IMR-90 (cell line): ENCODE measurements around the gene CDC42BPA. TPM values are rescaled to one million over a fixed set of nuclear protein-coding genes. Genes with fewer than 3 reads are reported as not detected.

Experiments used
- ATAC-seq: fragments of 200-7000 bp; cut with Tn5 transposase; 2 replicates; pipeline ENCODE4 v1.9.1; 2020; ENCODE audit warnings: low read depth, mild to moderate bottlenecking, moderate library complexity
- BruUV-seq: library from RNA; stranded (reverse); fragments of 400-500 nt; replicated peaks from 2 replicates; lab custom pipeline; 2021; lab: Mats Ljungman, UMichigan
- CTCF ChIA-PET: fragments of 300-600 bp; formaldehyde crosslinking; extraction: SDS; loops from one replicate; lab custom pipeline; 2021; ENCODE audit warnings: antibody characterized with exemption; lab: Yijun Ruan, JAX
- POLR2A ChIA-PET: fragments of 300-600 bp; sonication (Branson Sonifier 250); formaldehyde crosslinking; loops from one replicate; lab custom pipeline; 2022; ENCODE audit warnings: antibody characterized with exemption; ENCODE audit not compliant: unreplicated experiment; lab: Charles Lee
- DNase-seq: peaks from one replicate; pipeline ENCODE4 v3.0.0; 2013
- H2AFZ ChIP-seq: replicated peaks from 2 replicates; pipeline ENCODE3; 2013; ENCODE audit warnings: low read length, mild to moderate bottlenecking; ENCODE audit not compliant: poor library complexity
- H2AK5ac ChIP-seq: 2 replicates; pipeline ENCODE4 v1.6.1; 2013; ENCODE audit warnings: low read depth, low read length, inconsistent platforms
- H2AK9ac ChIP-seq: replicated peaks from 2 replicates; pipeline ENCODE3; 2013; ENCODE audit warnings: mild to moderate bottlenecking, low read depth, low read length, moderate library complexity; ENCODE audit not compliant: poor library complexity
- H2BK120ac ChIP-seq: 2 replicates; pipeline ENCODE4 v1.6.1; 2013; ENCODE audit warnings: low read depth, low read length, inconsistent platforms
- H2BK15ac ChIP-seq: 3 replicates; pipeline ENCODE4 v1.6.1; 2013; ENCODE audit warnings: low read depth, low read length, inconsistent platforms
- H2BK20ac ChIP-seq: 2 replicates; pipeline ENCODE4 v1.6.1; 2013; ENCODE audit warnings: low read depth, mild to moderate bottlenecking, inconsistent platforms, low read length, moderate library complexity
- H2BK5ac ChIP-seq: 2 replicates; pipeline ENCODE4 v1.6.1; 2013; ENCODE audit warnings: mild to moderate bottlenecking, low read depth, low read length, inconsistent platforms; ENCODE audit not compliant: poor library complexity, severe bottlenecking
- H3K14ac ChIP-seq: replicated peaks from 2 replicates; pipeline ENCODE4 v1.6.1; 2013; ENCODE audit warnings: low read depth, low read length, inconsistent platforms
- H3K18ac ChIP-seq: 2 replicates; pipeline ENCODE4 v1.6.1; 2013; ENCODE audit warnings: low read depth, low read length, control low read depth
- H3K23ac ChIP-seq: 2 replicates; pipeline ENCODE4 v1.6.1; 2013; ENCODE audit warnings: low read depth, low read length, inconsistent platforms
- H3K27ac ChIP-seq: 2 replicates; pipeline ENCODE4 v1.5.1; 2013; ENCODE audit warnings: mild to moderate bottlenecking, control low read depth, low read length; ENCODE audit not compliant: insufficient read depth
- H3K27me3 ChIP-seq: 2 replicates; pipeline ENCODE4 v1.6.1; 2013; ENCODE audit warnings: low read length; ENCODE audit not compliant: control insufficient read depth, insufficient read depth
- H3K36me3 ChIP-seq: 2 replicates; pipeline ENCODE4 v1.6.1; 2013; ENCODE audit warnings: low read length, mixed read lengths; ENCODE audit not compliant: control insufficient read depth, insufficient read depth
- H3K4ac ChIP-seq: 2 replicates; pipeline ENCODE4 v1.6.1; 2013; ENCODE audit warnings: low read depth, low read length, inconsistent platforms
- H3K4me1 ChIP-seq: 2 replicates; pipeline ENCODE4 v1.6.1; 2013; ENCODE audit warnings: low read length, mixed read lengths; ENCODE audit not compliant: control insufficient read depth, insufficient read depth
- H3K4me2 ChIP-seq: 2 replicates; pipeline ENCODE4 v1.6.1; 2013; ENCODE audit warnings: low read depth, mild to moderate bottlenecking, control low read depth, low read length, moderate library complexity
- H3K4me3 ChIP-seq: 2 replicates; pipeline ENCODE4 v1.5.1; 2013; ENCODE audit warnings: low read depth, mild to moderate bottlenecking, control low read depth, low read length, moderate library complexity; ENCODE audit not compliant: insufficient read depth
- H3K56ac ChIP-seq: 2 replicates; pipeline ENCODE4 v1.6.1; 2013; ENCODE audit warnings: low read length, inconsistent platforms; ENCODE audit not compliant: insufficient read depth; ENCODE audit errors: extremely low read depth
- H3K79me1 ChIP-seq, 2 experiments: 2 replicates each; pipeline ENCODE4 v1.6.1; 2013; ENCODE audit warnings: low read length in 2 of 2, inconsistent platforms in 1 of 2, low read depth in 1 of 2
- H3K9ac ChIP-seq: 2 replicates; pipeline ENCODE4 v1.6.1; 2013; ENCODE audit warnings: low read depth, low read length, control low read depth
- H3K9me1 ChIP-seq: 2 replicates; pipeline ENCODE4 v1.6.1; 2013; ENCODE audit warnings: low read length, inconsistent platforms; ENCODE audit not compliant: insufficient read depth
- H3K9me3 ChIP-seq: 2 replicates; pipeline ENCODE4 v1.6.1; 2013; ENCODE audit warnings: low read length; ENCODE audit not compliant: control insufficient read depth, insufficient read depth
- H4K20me1 ChIP-seq: 2 replicates; pipeline ENCODE4 v1.6.1; 2013; ENCODE audit warnings: low read length, inconsistent platforms; ENCODE audit not compliant: insufficient read depth
- H4K5ac ChIP-seq: 2 replicates; pipeline ENCODE4 v1.6.1; 2013; ENCODE audit warnings: mild to moderate bottlenecking, low read depth, low read length, control low read depth
- H4K8ac ChIP-seq, 2 experiments: 2 replicates each; pipeline ENCODE4 v1.6.1; 2013; ENCODE audit warnings: low read depth in 2 of 2, low read length in 2 of 2, control low read depth in 1 of 2, inconsistent platforms in 1 of 2
- H4K91ac ChIP-seq: 2 replicates; pipeline ENCODE4 v1.6.1; 2013; ENCODE audit warnings: low read depth, low read length, inconsistent platforms; ENCODE audit not compliant: insufficient read depth
- BHLHE40 ChIP-seq: fragments of 150-350 bp; IDR thresholded peaks from 2 replicates; pipeline ENCODE4 v1.6.1; 2016; ENCODE audit warnings: mild to moderate bottlenecking, low read depth, low read length
- CEBPB ChIP-seq: IDR thresholded peaks from 2 replicates; pipeline ENCODE4 v1.6.1; 2012; ENCODE audit warnings: low read depth, low read length, improper control_type of control experiment
- CHD1 ChIP-seq: IDR thresholded peaks from 2 replicates; pipeline ENCODE4 v1.6.1; 2012; ENCODE audit warnings: low read depth, low read length, improper control_type of control experiment
- FOS ChIP-seq: fragments of 150-350 bp; IDR thresholded peaks from 2 replicates; pipeline ENCODE4 v1.6.1; 2016; ENCODE audit warnings: low read depth, low read length
- RAD21 ChIP-seq: IDR thresholded peaks from 2 replicates; pipeline ENCODE4 v1.6.1; 2012; ENCODE audit warnings: low read length, improper control_type of control experiment
- WGBS, 2 experiments: methylation state at CpG; one replicate each; pipeline versions ENCODE4 v1.1.5 to v1.1.7; 2013; ENCODE audit warnings: missing lambda C conversion rate in 2 of 2; ENCODE audit not compliant: insufficient read length in 1 of 2; ENCODE audit errors: extremely low coverage in 2 of 2; 5-methylcytosine and 5-hydroxymethylcytosine counted together
- dilution Hi-C: fragments of 300-500 bp; cut with HindIII; formaldehyde crosslinking; loops from one replicate; pipeline ENCODE4 v1.14.3; 2018; ENCODE audit warnings: low sequenced_read_pairs; ENCODE audit not compliant: unreplicated experiment
- in situ Hi-C: fragments of 300-500 bp; cut with MboI; formaldehyde crosslinking; loops from 3 replicates; pipeline ENCODE4 v1.14.3; 2019; ENCODE audit warnings: low sequenced_read_pairs, inconsistent platforms, mixed read lengths
- intact Hi-C: fragments of 100-400 bp; cut with micrococcal nuclease; formaldehyde crosslinking; loops from 2 replicates; pipeline ENCODE4 v1.10.0; 2022
- polyA plus RNA-seq, 3 experiments: library from polyadenylated mRNA; depleted of rRNA; stranded (reverse); fragments of >200 nt; gene quantifications; 2 replicates each; pipeline ENCODE4 v1.2.3, GENCODE V29; 2012; ENCODE audit warnings: low replicate concordance in 1 of 3
- total RNA-seq: library from RNA; depleted of rRNA; stranded (reverse); fragments of >200 nt; gene quantifications from 2 replicates; pipeline ENCODE4 v1.2.3, GENCODE V29; 2012
- TF ChIP-seq, protein P1 (sequence below): fragments of 150-350 bp; IDR thresholded peaks from 2 replicates; pipeline ENCODE4 v1.6.1; 2017; ENCODE audit warnings: mild to moderate bottlenecking, antibody characterized with exemption, low read length, low read depth
- TF ChIP-seq, protein P2 (sequence below): fragments of 150-350 bp; IDR thresholded peaks from 2 replicates; pipeline ENCODE4 v1.6.1; 2016; ENCODE audit warnings: low read depth, mild to moderate bottlenecking, low read length, moderate library complexity, borderline replicate concordance

Gene CDC42BPA
- total and polyA plus RNA-seq, 2 of the 4 experiments (the other 2 are of a cell fraction), result 9.4 to 27.8 TPM

DNA sequence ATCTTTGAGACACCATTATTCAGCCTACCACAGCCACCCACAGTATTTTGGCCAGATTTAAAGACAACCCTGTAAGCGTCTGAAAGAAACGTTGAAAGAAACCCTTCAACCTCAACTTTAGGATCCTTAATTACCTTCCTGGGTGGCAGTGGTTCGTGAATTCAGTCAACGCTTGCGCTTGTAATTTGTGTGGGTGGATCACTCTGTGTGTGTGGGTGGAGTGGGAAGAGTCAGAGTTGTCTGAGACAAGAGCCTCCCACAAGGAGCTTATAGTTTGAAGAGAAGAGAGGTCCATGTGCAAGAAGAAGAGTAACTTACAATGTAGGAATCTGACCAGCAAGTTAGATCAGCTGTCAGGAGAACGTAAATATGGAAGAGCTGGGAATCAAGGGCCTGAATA lies 369.8 kb downstream of the CDC42BPA start:
- Histone ChIP-seq H3K4me1 (peaks cover 6% of the 10 kb centered on the region; the same call in 1 of the 2 replicates), H3K27ac (no peak overlapping the region), H3K79me1 (no peaks in the 10 kb centered on the region), H2BK20ac (no peak overlapping the region), H2AFZ (no peak overlapping the region), H3K4ac (no peak overlapping the region), H3K23ac (no peak overlapping the region), H4K91ac (no peak overlapping the region), H2BK120ac (no peak overlapping the region), H3K4me2 (no peak overlapping the region), H3K18ac (no peak overlapping the region), H4K5ac (no peak overlapping the region), H3K9me1 (no peaks in the 10 kb centered on the region; the same call in 1 of the 2 replicates), H4K8ac (no peak overlapping the region), H3K14ac (no peak overlapping the region), H3K56ac (no peak overlapping the region), H3K9me3 (no peaks in the 10 kb centered on the region), H3K27me3 (no peaks in the 10 kb centered on the region), H2AK9ac (no peak overlapping the region), H2AK5ac (no peak overlapping the region), H4K20me1 (0 out of 2 replicates have a peak, but pooled peaks cover 2% of the 10 kb centered on the region), H3K4me3 (no peak overlapping the region), H2BK5ac (no peak overlapping the region), H3K9ac (no peak overlapping the region), H3K36me3 (no peaks in the 10 kb centered on the region), H2BK15ac (no peak overlapping the region)
- in situ Hi-C loops (no loop called here), dilution Hi-C loops (no loop called here), intact Hi-C loops (no loop called here)
- no TSS peak for BruUV-seq
- ATAC-seq (no peak), DNase-seq (no peak)
- WGBS, 2 experiments, result no CpG with 5 or more reads among the region's 6 CpGs
- POLR2A ChIA-PET, result no interaction called here
- TF ChIP-seq RAD21 (no peak), CHD1 (no peak), BHLHE40 (no peak), CEBPB (no peak), FOS (no peak)
- TF ChIP-seq, protein P1, sequence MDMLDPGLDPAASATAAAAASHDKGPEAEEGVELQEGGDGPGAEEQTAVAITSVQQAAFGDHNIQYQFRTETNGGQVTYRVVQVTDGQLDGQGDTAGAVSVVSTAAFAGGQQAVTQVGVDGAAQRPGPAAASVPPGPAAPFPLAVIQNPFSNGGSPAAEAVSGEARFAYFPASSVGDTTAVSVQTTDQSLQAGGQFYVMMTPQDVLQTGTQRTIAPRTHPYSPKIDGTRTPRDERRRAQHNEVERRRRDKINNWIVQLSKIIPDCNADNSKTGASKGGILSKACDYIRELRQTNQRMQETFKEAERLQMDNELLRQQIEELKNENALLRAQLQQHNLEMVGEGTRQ, result no peak
- TF ChIP-seq, protein P2, sequence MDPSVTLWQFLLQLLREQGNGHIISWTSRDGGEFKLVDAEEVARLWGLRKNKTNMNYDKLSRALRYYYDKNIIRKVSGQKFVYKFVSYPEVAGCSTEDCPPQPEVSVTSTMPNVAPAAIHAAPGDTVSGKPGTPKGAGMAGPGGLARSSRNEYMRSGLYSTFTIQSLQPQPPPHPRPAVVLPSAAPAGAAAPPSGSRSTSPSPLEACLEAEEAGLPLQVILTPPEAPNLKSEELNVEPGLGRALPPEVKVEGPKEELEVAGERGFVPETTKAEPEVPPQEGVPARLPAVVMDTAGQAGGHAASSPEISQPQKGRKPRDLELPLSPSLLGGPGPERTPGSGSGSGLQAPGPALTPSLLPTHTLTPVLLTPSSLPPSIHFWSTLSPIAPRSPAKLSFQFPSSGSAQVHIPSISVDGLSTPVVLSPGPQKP, result no peak
- CTCF ChIA-PET, result no interaction called here
